Small intestine (tissue), 7 donors: ENCODE measurements around the gene FAM53A. TPM values are rescaled to one million over a fixed set of nuclear protein-coding genes. Genes with fewer than 3 reads are reported as not detected.

Experiments used
- DNase-seq, 2 donors: peaks; one replicate each; pipeline versions ENCODE4 v3.0.0 to v3.0.0-alpha.2; 2013
- FAIRE-seq: peaks from 2 replicates; lab custom pipeline; 2012; peaks lifted over from hg19 to GRCh38; lab: Jason Lieb, UNC
- H3K27ac ChIP-seq, 3 donors: one replicate each; pipeline ENCODE4 v1.5.1; 2013; ENCODE audit warnings: low read length in 2 of 3, mild to moderate bottlenecking in 2 of 3, control low read depth in 1 of 3, inconsistent platforms in 1 of 3, low read depth in 1 of 3, moderate library complexity in 1 of 3
- H3K27me3 ChIP-seq, 3 donors: one replicate each; pipeline ENCODE4 v1.6.1; 2013; ENCODE audit warnings: low read length in 3 of 3, inconsistent platforms in 1 of 3; ENCODE audit not compliant: control insufficient read depth in 3 of 3, insufficient read depth in 3 of 3
- H3K36me3 ChIP-seq, 3 donors: one replicate each; pipeline ENCODE4 v1.6.1; 2013; ENCODE audit warnings: low read length in 3 of 3, inconsistent platforms in 1 of 3, low read depth in 1 of 3, mild to moderate bottlenecking in 1 of 3, moderate library complexity in 1 of 3; ENCODE audit not compliant: control insufficient read depth in 3 of 3, insufficient read depth in 2 of 3
- H3K4me1 ChIP-seq, 3 donors: one replicate each; pipeline ENCODE4 v1.6.1; 2013; ENCODE audit warnings: low read length in 2 of 3, inconsistent platforms in 1 of 3, low read depth in 1 of 3, mild to moderate bottlenecking in 1 of 3, moderate library complexity in 1 of 3; ENCODE audit not compliant: control insufficient read depth in 3 of 3, insufficient read depth in 2 of 3
- H3K4me3 ChIP-seq, 3 donors: one replicate each; pipeline ENCODE4 v1.5.1; 2013; ENCODE audit warnings: low read length in 3 of 3, control low read depth in 1 of 3, inconsistent platforms in 1 of 3, low read depth in 1 of 3, mild to moderate bottlenecking in 1 of 3, moderate library complexity in 1 of 3
- H3K9me3 ChIP-seq, 2 donors: one replicate each; pipeline ENCODE4 v1.6.1; 2013; ENCODE audit warnings: low read depth in 1 of 2, low read length in 1 of 2; ENCODE audit not compliant: control insufficient read depth in 2 of 2, insufficient read depth in 1 of 2
- WGBS, 3 donors: extraction: QIAGEN DNeasy Blood & Tissue Kit; methylation state at CpG; one replicate each; pipeline ENCODE4 v1.1.7; 2013; 5-methylcytosine and 5-hydroxymethylcytosine counted together
- polyA plus RNA-seq, 4 donors: library from polyadenylated mRNA; stranded (reverse) in 3 of 4; unstranded in 1 of 4; fragments of 200-250 nt in 3 of 4; fragments of 120-200 nt in 1 of 4; gene quantifications; one replicate each; pipeline versions ENCODE4 v1.2.1 to v1.2.3, GENCODE V29; 2013
- donor health status: healthy with polysubstance abuse.
- donor health status: control.
- donor health status: control.
- donor health status: Bipolar disorder and iron deficiency.
- donor health status: healthy.

The FAM53A gene
- polyA plus RNA-seq, 4 donors: 0.27 to 1.1 (median 0.97) TPM; not detected in 1

GRCh38 chr4:1600211-1600780 lies 83.8 kb downstream of the FAM53A start:
- no peak for DNase-seq

GRCh38 chr4:1599491-1600210 lies 84.5 kb downstream of the FAM53A start:
- Histone ChIP-seq H3K27me3 (peaks cover 0 to 7% (median 0%) of the 10 kb centered on the region in 3 donors), H3K9me3 (no peaks in the 10 kb centered on the region), H3K36me3 (no peaks in the 10 kb centered on the region), H3K27ac (no peak overlapping the region), H3K4me1 (no peaks in the 10 kb centered on the region), H3K4me3 (no peak overlapping the region)
- FAIRE-seq (no peak), DNase-seq (no peak)
- 48 to 62% (median 53%) methylated on average over 17 to 21 of the region's 21 CpGs for WGBS, 3 donors

More at GRCh38 chr4:1600211-1600780, 83.8 kb downstream of the FAM53A start:
- 69 to 78% (median 73%) methylated on average over 14 to 15 of the region's 15 CpGs for WGBS, 3 donors
- FAIRE-seq: no peak
- no peak overlapping the region for H3K27ac ChIP-seq
- H3K4me1 ChIP-seq: no peaks in the 10 kb centered on the region
- H3K4me3 ChIP-seq: no peak overlapping the region
- H3K9me3 ChIP-seq: no peaks in the 10 kb centered on the region
- H3K36me3 ChIP-seq: no peaks in the 10 kb centered on the region
- peaks cover 0 to 8% (median 0%) of the 10 kb centered on the region in 3 donors for H3K27me3 ChIP-seq

GRCh38 chr4:1599026-1599481 lies 85.1 kb downstream of the FAM53A start:
- no peak for DNase-seq
- no peak overlapping the region for H3K4me3 ChIP-seq
- no peaks in the 10 kb centered on the region for H3K4me1 ChIP-seq
- WGBS, 3 donors: 68 to 80% (median 73%) methylated on average over 30 of the region's 30 CpGs
- H3K9me3 ChIP-seq: no peaks in the 10 kb centered on the region
- FAIRE-seq: no peak
- H3K27ac ChIP-seq: no peak overlapping the region
- no peaks in the 10 kb centered on the region for H3K36me3 ChIP-seq
- H3K27me3 ChIP-seq: peaks cover 0 to 5% (median 0%) of the 10 kb centered on the region in 3 donors

GRCh38 chr4:1598206-1599025 lies 85.7 kb downstream of the FAM53A start:
- WGBS, 3 donors: 86 to 88% (median 87%) methylated on average over 42 of the region's 42 CpGs
- FAIRE-seq: no peak

GRCh38 chr4:1597021-1597931 lies 86.8 kb downstream of the FAM53A start:
- Histone ChIP-seq H3K27me3 (peaks cover 0 to 6% (median 0%) of the 10 kb centered on the region in 3 donors), H3K9me3 (no peaks in the 10 kb centered on the region), H3K4me3 (no peak overlapping the region), H3K27ac (no peak overlapping the region), H3K36me3 (no peaks in the 10 kb centered on the region), H3K4me1 (no peaks in the 10 kb centered on the region)
- 86 to 91% (median 90%) methylated on average over 26 of the region's 26 CpGs for WGBS, 3 donors
- DNase-seq (no peak), FAIRE-seq (no peak)

More at GRCh38 chr4:1598206-1599025, 85.7 kb downstream of the FAM53A start:
- Histone ChIP-seq H3K27ac (no peak overlapping the region), H3K36me3 (no peaks in the 10 kb centered on the region), H3K27me3 (peaks cover 0 to 6% (median 0%) of the 10 kb centered on the region in 3 donors), H3K4me1 (no peaks in the 10 kb centered on the region), H3K4me3 (no peak overlapping the region), H3K9me3 (no peaks in the 10 kb centered on the region)
- DNase-seq: no peak

- H3K9me3 ChIP-seq: peaks cover 0 to 6% of the 10 kb centered on the region in 2 donors
- DNase-seq (no peak), FAIRE-seq (no peak)
- H3K36me3 ChIP-seq: no peaks in the 10 kb centered on the region
- peaks cover 0 to 6% (median 1%) of the 10 kb centered on the region in 3 donors for H3K27me3 ChIP-seq
- no peak overlapping the region for H3K27ac ChIP-seq
- H3K4me3 ChIP-seq: no peak overlapping the region
- WGBS, 3 donors: 88 to 93% (median 88%) methylated on average over 16 of the region's 16 CpGs
- no peaks in the 10 kb centered on the region for H3K4me1 ChIP-seq
These were observed 87.7 kb downstream of the FAM53A start for GRCh38 chr4:1596393-1596792.

- no peak for FAIRE-seq
- peaks cover 0 to 11% of the 10 kb centered on the region in 2 donors for H3K9me3 ChIP-seq
- H3K36me3 ChIP-seq: no peaks in the 10 kb centered on the region
- peaks cover 0 to 6% (median 5%) of the 10 kb centered on the region in 3 donors for H3K27me3 ChIP-seq
- H3K4me3 ChIP-seq: no peak overlapping the region
- WGBS, 3 donors: 80 to 90% (median 89%) methylated on average over 10 of the region's 10 CpGs
- no peak overlapping the region for H3K27ac ChIP-seq
- H3K4me1 ChIP-seq: no peaks in the 10 kb centered on the region
- no peak for DNase-seq
These were observed 88.3 kb downstream of the FAM53A start for GRCh38 chr4:1595789-1596325.
